ENCODE measurements around the gene ACBD6. TPM values are rescaled to one million over a fixed set of nuclear protein-coding genes. Genes with fewer than 3 reads are reported as not detected.

The ACBD6 gene
- total and polyA plus RNA-seq, 4 donors, result 8.3 to 17.3 (median 14.0) TPM

GRCh38 chr1:180256341-180257027, 245.9 kb downstream of the ACBD6 start:
- TF ChIP-seq CTCF (IDR thresholded peaks at IDR 0.05; ENCODE audit: low read depth, low read length, missing input control) (no peak), ATF3 (IDR thresholded peaks at IDR 0.05) (no peak), ZBTB33 (IDR thresholded peaks at IDR 0.05) (no peak), FOXA1 (IDR thresholded peaks at IDR 0.05) (no peak), SP1 (IDR thresholded peaks at IDR 0.05) (no peak)
- WGBS, result 83% methylated on average over 15 of the region's 15 CpGs
- H3K36me3 ChIP-seq (ENCODE audit: control insufficient read depth in 4 of 4, insufficient read depth in 3 of 4, low read depth in 1 of 4, low read length in 3 of 4), result no peaks in the 10 kb centered on the region
- H3K27ac ChIP-seq (ENCODE audit: low read depth in 1 of 2, low read length in 2 of 2), result no peak overlapping the region
- H3K9ac ChIP-seq (ENCODE audit: low read depth in 1 of 2, low read length in 2 of 2), result no peak overlapping the region
- H3K4me3 ChIP-seq (ENCODE audit: low read depth in 1 of 3, low read length in 3 of 3), result no peak overlapping the region
- peaks cover 0 to 2% (median 0%) of the 10 kb centered on the region in 4 donors for H3K27me3 ChIP-seq (ENCODE audit: control insufficient read depth in 4 of 4, insufficient read depth in 4 of 4, low read length in 3 of 4)
- no peaks in the 10 kb centered on the region for H3K4me1 ChIP-seq (ENCODE audit: control insufficient read depth in 4 of 4, insufficient read depth in 4 of 4, low read length in 3 of 4)
- DNase-seq (ENCODE audit: low spot score), result no peak
- no peaks in the 10 kb centered on the region for H3K9me3 ChIP-seq (ENCODE audit: control insufficient read depth in 4 of 4, low read length in 3 of 4)

GRCh38 chr1:180255536-180256340, 246.6 kb downstream of the ACBD6 start:
- DNase-seq (ENCODE audit: low spot score), result no peak
- 88% methylated on average over 18 of the region's 18 CpGs for WGBS

More at GRCh38 chr1:180255536-180256340, 246.6 kb downstream of the ACBD6 start:
- Histone ChIP-seq H3K36me3 (ENCODE audit: control insufficient read depth in 4 of 4, insufficient read depth in 3 of 4, low read depth in 1 of 4, low read length in 3 of 4) (no peaks in the 10 kb centered on the region), H3K4me1 (ENCODE audit: control insufficient read depth in 4 of 4, insufficient read depth in 4 of 4, low read length in 3 of 4) (no peaks in the 10 kb centered on the region), H3K4me3 (ENCODE audit: low read depth in 1 of 3, low read length in 3 of 3) (no peak overlapping the region), H3K27ac (ENCODE audit: low read depth in 1 of 2, low read length in 2 of 2) (no peak overlapping the region), H3K9ac (ENCODE audit: low read depth in 1 of 2, low read length in 2 of 2) (no peak overlapping the region), H3K27me3 (ENCODE audit: control insufficient read depth in 4 of 4, insufficient read depth in 4 of 4, low read length in 3 of 4) (peaks cover 0 to 2% (median 0%) of the 10 kb centered on the region in 4 donors), H3K9me3 (ENCODE audit: control insufficient read depth in 4 of 4, low read length in 3 of 4) (no peaks in the 10 kb centered on the region)
- TF ChIP-seq RAD21 (IDR thresholded peaks at IDR 0.05) (no peak), MAX (IDR thresholded peaks at IDR 0.05) (no peak), RXRA (IDR thresholded peaks at IDR 0.05) (no peak), CTCF (IDR thresholded peaks at IDR 0.05; ENCODE audit: low read depth, low read length, missing input control) (no peak)

Data from liver (tissue), 9 donors.